HG03378 (cell line): ENCODE measurements around the gene DENND2A.
"Not testable (repeated sequence)": the region's sequence is repeated elsewhere in the genome, so short reads cannot be mapped to it uniquely, and the experiment has no call there.

Experiments
- ATAC-seq: cut with Tn5 transposase; IDR thresholded peaks from one replicate; pipeline ENCODE4 v1.9.1; 2021; ENCODE audit warnings: mild to moderate bottlenecking, moderate library complexity; ENCODE audit not compliant: unreplicated experiment

The DENND2A gene

DNA sequence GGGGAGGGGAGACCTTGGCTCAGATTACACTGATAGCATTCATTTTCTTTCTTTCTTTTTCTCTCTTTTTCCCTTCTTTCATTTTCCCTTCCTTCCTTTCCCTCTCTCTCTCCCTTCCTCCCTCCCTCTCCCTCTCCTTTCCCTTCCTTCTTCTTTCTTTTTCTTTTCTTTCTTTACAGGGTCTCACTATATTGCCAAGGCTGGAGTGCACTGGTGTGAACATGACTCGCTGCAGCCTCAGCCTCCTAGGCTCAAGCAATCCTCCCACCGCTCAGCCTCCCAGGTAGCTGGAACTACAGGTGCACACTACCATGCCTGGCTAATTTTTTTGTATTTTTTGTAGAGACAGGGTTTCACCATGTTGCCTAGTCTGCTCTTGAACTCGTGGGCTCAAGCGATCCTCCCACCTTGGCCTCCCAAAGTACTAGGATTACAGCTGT lies 88.4 kb downstream of the DENND2A start:
- no peak for ATAC-seq

GRCh38 chr7:140551355-140552239 lies 89.0 kb downstream of the DENND2A start:
- no peak for ATAC-seq

GRCh38 chr7:140546947-140547346 lies 93.7 kb downstream of the DENND2A start:
- no peak for ATAC-seq

- no peak for ATAC-seq
Observed at GRCh38 chr7:140544388-140544826, 96.2 kb downstream of the DENND2A start.

GRCh38 chr7:140542228-140542603 lies 98.4 kb downstream of the DENND2A start:
- ATAC-seq, result no peak

- no peak for ATAC-seq
Observed at GRCh38 chr7:140541513-140542227, 98.9 kb downstream of the DENND2A start.

DNA sequence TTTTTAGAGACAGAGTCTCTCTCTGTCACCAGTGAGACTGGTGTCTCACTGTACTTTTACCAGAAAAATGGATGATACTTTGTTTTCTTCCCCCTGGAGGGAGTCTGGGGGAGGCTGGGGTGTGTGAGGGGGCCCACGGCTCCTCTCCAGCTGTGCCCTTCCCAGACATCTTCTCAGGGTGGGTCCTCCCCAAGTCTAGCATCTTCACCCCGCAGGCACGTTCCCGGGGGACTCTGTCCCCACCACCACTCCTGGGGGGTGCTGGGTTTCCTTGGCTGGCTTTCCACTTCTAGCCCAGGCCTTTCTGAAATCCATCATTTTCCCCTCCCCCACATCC lies 99.5 kb downstream of the DENND2A start:
- ATAC-seq, result no peak

DNA sequence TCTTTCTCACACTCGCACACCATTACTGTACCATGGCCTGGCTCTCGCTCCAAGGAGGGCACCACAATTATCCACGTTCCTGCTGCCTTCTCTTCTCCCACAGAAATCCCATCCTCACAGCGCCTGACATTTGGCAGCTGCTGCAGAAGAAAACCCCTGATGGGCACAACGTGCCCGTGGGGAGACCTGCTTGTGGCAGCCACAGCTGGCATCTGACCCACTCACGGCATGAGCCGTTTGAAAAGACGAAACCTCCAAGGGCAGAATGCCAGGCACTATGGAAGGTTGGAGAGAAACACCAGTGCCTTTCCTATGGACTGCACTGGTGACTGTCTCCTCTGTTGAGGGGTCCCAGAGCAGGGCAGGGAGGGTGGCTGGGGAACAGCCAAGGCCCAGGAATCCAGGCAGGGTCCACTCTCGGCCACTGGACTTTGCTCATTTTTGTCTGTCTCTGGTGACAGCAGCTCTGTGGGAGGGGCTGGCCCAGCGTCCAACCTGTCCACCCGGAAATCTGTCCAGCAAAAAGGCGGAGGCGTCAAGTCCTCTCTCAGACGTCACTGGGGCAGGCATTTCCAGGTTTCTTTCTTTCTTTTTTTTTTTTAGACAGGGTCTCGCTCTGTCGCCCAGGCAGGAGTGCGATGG lies 100.4 kb downstream of the DENND2A start:
- no peak for ATAC-seq

- ATAC-seq, result no peak
Observed at GRCh38 chr7:140539461-140539860, 101.2 kb downstream of the DENND2A start.

- no peak for ATAC-seq
Observed at GRCh38 chr7:140537750-140538482, 102.7 kb downstream of the DENND2A start.

GRCh38 chr7:140534743-140535142 lies 105.9 kb downstream of the DENND2A start:
- no peak for ATAC-seq

DNA sequence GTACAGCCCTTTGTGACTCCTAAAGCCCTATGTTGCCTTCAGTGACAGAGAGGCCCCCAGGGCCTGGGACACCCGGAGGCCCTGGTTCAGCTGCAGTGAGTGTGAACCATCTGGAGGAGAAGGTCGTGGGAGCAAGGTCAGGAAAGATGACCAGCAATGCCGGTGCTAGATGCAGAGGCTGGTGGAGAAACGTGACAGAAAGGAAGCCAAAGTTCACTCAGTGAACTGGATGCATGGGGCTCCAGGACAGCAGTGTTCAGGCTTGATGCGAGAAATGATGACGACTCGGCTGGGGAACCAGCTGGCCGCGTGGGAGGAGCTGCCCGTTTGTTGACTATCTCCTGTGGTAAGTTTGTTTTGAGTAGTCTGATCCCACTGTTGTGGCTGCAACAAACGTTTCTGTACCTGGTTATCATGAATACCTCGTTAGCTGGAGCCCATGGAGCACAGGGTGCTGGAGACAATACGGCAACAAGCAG lies 107.2 kb downstream of the DENND2A start:
- no peak for ATAC-seq

DNA sequence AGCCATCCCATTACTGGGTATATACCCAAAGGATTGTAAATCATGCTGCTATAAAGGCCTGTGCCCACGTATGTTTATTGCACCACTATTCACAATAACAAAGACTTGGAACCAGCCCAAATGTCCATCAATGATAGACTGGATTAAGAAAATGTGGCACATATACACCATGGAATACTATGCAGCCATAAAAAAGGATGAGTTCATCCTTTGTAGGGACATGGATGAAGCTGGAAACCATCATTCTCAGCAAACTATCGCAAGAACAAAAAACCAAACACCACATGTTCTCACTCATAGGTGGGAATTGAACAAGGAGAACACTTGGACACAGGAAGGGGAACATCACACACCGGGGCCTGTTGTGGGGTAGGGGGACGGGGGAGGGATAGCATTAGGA lies 111.2 kb downstream of the DENND2A start:
- not testable (repeated sequence) for ATAC-seq

DNA sequence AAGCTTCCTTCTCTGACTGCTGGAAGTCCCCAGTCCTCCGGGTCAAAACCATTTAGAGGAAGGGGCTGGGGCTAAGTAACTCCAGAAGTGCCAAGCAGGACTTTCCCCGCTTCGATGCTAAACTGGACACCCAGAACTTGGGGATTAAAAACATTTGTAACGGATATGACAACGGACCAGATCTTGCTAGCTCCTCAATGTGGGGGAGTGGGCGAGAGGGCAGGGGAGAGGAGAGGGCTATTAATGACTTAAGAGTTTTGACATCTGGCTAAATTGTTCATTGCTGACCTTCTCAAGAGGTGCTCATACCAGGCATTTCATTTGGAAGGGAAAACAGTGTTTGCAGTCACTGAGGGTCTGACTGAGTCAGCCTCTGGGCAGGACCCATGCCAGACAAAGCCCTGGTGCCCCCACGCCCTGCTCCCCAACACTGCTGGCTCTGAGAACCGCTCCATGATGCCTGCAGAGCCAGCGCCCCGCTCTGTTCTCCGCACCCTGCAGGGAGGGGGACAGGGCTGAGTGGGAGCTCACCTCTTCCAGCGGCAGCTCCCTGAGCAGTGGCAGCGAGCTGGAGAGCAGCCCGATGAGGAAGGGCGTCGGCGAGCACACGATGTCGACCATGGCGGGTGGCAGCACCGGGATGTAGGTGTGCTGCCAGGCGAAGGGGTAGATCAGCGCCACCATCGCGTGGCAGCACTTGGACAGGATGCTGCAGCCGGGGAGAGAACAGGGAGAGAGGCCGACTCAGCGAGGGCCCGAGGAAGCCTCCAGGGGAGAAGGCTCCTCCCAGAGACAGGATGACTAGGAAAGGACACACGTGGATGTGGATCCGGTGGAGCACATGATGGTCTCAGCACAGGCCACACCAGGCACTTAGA lies 113.6 kb downstream of the DENND2A start:
- no peak for ATAC-seq

DNA sequence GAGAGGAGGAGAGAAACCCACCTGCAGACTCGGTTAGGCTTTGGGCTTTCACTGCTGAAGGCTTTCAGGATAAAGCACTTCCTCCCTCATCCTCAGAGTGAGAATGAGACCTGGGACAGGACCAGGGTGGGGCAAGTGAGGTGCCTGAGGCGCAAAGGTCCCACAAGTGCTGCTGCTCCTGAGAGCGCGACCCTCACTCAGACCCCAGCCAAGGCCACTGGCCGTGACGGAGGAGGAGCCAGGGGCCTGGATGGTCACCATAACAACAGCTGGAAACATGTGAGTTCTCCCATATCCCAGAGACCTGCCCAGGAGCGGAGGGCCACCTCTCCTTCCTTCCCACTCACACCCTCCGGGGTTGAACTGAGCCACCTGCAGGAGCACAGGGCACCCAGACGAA lies 114.4 kb downstream of the DENND2A start:
- ATAC-seq, result no peak

GRCh38 chr7:140525743-140526142 lies 114.9 kb downstream of the DENND2A start:
- no peak for ATAC-seq

DNA sequence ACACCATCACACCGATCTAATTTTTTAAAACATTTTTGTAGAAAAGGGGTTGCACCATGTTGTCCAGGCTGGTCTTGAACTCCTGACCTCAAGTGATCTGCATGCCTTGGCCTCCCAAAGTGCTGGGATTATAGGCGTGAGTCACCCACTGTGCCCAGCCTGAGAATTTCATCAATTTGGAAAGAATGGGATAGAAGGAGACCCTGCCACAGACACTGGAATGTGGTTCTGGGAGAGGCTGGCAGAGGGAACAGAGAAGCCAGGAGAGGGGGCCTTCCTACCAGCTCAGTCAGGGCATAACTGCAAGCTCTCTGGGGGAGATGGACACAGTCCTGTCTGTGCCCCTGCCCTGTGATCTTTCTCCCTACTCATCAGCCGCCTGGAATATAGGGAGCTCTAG lies 119.2 kb downstream of the DENND2A start:
- ATAC-seq, result no peak

DNA sequence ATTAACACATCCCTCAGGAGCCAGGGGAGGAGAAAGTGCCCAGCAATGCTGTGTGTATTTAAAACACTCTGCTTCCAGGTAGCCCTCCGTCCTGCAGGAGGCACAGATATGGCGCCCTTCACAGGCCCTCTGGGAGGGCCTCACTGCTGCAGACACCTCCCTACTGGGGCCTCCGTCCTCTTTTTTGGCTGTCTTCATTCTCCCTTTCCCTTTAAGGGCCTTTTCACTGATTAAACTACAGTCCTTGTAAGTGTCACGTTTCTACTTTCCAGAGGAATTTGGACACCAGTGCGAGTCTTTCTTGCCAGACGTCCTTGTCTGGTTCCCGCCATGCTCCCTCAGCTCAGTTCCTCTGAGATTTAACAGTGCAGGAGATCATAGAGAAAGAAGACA lies 121.6 kb downstream of the DENND2A start:
- no peak for ATAC-seq

DNA sequence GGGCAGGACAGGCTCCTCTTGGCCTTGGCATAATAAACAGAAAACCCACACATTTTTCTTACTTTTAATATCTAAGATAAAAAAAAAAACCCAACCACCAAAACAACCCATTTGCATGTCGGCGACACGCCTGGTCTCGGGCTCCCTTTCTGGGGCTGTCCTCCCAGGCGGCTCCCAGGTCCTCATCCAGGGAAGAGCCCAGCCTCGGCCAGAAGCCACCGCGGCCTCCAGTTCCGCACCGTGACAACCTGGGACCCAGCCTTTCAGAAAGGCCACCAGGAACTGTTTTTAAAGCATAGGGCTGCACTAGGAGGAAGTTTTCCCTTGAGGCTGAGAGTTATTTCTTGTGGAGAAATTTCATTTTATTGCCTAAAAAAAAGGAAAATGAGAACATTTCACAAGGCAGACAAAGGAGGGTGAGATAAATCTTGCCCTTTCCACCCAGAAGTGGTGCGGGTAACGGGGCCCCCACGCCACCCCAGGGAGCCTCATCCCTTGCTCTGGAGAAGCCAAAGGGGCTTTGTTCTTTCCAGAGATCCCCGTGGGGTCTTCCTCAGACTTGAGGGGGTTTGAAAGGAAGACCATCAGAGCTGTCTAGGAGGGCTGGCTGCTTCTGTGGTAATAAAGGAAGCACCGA lies 122.1 kb downstream of the DENND2A start:
- ATAC-seq, result no peak
